NCI-H748 (cell line): ENCODE results near the gene FBN1.

Source experiments
- DNase-seq: peaks from one replicate; lab custom pipeline; 2025; ENCODE audit not compliant: unreplicated experiment; lab: John Stamatoyannopoulos, UW

FBN1 gene

GRCh38 chr15:48623456-48623855 lies 22.1 kb downstream of the FBN1 start:
- DNase-seq: no peak

DNA sequence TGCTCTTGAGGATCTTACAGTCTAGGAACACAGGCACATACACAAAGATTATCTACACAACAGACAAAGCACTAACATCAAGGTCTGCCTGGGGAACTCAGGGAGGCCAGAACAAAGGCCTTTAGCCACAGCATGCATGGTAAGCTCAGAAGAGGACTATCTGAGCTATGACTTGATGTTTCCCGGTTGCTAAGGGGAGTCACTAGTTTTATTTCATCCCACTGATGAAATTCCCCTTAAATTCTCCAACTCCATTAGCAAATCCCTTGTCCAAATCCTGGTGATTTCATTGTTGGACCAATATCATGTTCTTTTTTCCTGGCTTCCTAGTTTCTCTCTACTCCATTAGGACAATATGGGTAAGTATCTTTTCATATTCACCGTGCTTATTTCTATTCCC lies 23.3 kb downstream of the FBN1 start:
- DNase-seq: no peak

GRCh38 chr15:48619446-48619845 lies 26.1 kb downstream of the FBN1 start:
- no peak for DNase-seq

DNA sequence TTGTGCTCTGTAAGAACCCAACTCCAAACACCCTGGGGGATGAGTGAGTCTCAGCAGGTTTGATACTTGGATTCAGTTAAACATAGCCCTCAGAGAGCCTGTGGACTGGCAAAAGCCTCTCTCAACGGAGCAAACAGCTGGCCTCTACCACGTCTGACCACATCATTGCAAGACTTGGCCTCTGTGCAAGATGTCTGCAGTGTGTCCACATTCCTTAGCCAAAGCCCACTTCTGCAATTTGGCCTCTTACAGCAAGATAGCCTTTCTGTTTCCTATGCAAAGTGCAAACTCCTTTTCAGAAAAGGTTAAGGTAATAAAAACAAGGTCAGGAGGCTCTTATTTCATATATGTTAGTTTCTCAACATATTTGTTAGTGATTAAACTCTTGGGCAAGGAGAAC lies 27.9 kb downstream of the FBN1 start:
- DNase-seq: no peak

- DNase-seq: no peak
Measured at GRCh38 chr15:48616216-48616615, 29.3 kb downstream of the FBN1 start.

DNA sequence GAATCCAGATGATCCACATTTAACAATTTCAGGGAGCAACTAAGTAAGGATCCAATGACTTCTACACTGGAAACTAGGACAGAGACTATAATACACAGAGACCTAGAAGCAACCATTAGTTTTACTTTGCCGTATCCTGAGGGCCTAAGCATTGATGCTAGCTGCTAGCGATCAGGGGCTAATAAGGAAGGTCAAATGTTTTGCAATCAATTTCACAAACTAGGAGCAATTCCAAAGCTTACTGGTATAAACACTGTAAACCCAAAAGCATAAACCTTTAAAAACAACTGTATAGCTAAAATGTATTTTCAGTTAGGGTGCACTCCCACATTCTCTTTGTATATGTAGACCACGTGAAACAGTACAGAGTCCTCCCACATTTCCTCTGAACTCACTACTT lies 31.5 kb downstream of the FBN1 start:
- DNase-seq: no peak

GRCh38 chr15:48609486-48609885 lies 36.0 kb downstream of the FBN1 start:
- no peak for DNase-seq

- no peak for DNase-seq
Measured at GRCh38 chr15:48607846-48608245, 37.7 kb downstream of the FBN1 start.

- DNase-seq: no peak
Measured at GRCh38 chr15:48604567-48604966, 40.9 kb downstream of the FBN1 start.

DNA sequence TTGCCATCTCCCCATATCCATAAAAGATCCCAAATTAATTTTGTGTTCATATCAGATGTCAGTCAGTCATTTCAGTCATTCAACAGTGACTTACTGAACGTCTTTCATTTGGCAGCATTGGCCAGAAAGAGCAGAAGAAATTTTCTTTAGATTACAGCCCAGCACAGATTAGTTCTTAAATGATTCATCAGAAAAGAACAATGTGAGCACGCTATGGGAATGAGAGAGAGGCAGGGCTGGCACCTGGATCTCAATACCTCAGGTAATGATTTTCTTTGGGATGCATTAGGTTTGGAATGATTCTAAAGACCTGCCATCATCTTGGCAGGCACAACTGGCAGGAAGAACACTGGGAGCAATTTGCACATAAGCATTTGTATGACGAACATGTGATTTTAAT lies 41.6 kb downstream of the FBN1 start:
- DNase-seq: no peak

DNA sequence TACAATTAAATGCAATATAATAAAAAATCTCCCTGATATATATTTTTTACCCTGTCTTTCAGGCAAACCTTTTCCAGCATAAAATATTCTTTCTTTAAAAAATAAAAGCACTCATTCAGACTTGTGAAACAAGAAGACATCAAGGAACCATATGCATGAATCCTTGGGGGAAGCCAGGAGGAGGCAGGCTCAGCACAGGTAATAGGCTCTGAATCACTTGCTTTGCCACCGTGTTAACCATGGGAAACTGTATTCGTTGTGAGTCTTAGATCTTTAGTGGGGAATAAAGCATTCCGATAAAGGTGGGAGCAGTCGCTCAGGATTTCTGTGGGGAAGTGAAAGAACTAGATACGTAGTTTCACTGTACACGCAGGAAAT lies 42.4 kb downstream of the FBN1 start:
- DNase-seq: no peak

GRCh38 chr15:48602358-48603122 lies 43.0 kb downstream of the FBN1 start:
- no peak for DNase-seq

DNA sequence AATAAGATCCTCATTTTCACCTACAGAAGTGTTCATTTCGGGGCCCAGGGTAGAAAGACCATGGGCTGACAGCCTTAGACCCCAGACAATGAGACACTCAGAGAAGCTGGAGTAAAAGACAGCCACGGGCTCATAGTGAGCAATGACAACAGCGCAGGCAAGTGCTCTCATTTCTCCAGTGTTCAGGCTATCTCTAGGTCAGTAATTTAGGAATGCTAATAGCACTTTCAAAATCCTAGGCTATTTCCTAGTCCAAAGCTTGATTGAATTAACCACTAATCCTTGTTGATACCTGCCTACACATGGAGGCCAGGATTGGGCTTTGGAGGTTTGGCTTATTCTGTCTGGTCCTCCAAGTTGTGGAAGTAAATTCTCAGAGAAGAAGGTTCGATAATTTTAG lies 44.4 kb downstream of the FBN1 start:
- DNase-seq: no peak

DNA sequence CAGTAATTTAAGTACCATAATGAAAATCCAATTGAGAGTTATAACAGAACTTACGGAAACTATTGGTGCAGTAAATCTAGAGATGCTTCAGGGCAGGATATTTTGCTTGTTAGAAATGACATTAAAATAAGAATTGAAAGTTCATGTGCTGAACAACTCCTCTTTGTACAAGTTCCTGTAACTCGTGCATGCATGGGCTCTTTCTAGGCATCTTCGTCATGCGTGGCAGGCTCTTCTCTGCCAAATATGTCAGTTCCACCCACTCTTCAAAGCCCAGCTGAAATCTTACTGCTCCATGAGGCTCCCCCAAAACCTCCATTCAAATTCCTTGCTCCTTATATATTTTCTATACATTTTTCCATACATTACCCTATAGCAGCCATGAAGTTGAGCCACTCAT lies 48.7 kb downstream of the FBN1 start:
- DNase-seq: no peak

GRCh38 chr15:48596415-48596814 lies 49.1 kb downstream of the FBN1 start:
- DNase-seq: no peak

- no peak for DNase-seq
Measured at GRCh38 chr15:48595981-48596380, 49.5 kb downstream of the FBN1 start.

GRCh38 chr15:48592933-48593332 lies 52.6 kb downstream of the FBN1 start:
- DNase-seq: no peak

GRCh38 chr15:48592221-48592731 lies 53.2 kb downstream of the FBN1 start:
- no peak for DNase-seq

GRCh38 chr15:48590723-48591122 lies 54.8 kb downstream of the FBN1 start:
- DNase-seq: no peak

DNA sequence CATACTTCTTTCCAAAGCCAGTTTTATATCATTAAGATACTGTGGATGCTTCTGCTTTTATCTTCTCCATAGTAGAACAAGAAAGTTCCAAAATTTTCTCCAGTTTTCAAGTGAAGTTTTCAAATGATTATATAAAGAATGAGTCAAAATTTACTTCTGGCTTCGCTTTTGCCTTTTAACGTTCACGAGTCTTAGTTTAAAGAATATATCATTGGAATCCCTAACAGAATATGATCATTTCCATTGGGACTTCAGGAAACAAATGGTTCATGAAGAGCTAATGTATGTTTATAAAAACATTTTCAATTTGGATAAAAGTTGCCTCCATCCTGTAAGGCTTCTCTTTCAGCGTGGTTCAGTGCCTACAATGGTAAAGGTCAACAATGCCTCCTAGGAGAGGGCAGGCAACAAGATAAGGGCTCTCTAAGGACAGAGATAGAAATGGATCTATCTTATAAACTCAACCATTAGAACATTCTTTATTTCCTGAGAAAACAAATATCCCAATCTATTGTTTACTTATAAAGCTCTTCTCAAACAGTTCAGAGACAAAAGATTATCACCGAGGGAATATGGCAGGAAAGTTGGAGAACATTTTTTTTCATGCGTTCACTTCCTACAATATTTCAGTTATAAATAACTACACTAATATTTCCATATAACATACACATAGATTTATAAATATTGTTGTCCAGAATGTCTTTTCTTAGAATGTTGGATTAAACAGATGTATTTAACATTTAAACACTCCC lies 60.5 kb downstream of the FBN1 start:
- DNase-seq: no peak

DNA sequence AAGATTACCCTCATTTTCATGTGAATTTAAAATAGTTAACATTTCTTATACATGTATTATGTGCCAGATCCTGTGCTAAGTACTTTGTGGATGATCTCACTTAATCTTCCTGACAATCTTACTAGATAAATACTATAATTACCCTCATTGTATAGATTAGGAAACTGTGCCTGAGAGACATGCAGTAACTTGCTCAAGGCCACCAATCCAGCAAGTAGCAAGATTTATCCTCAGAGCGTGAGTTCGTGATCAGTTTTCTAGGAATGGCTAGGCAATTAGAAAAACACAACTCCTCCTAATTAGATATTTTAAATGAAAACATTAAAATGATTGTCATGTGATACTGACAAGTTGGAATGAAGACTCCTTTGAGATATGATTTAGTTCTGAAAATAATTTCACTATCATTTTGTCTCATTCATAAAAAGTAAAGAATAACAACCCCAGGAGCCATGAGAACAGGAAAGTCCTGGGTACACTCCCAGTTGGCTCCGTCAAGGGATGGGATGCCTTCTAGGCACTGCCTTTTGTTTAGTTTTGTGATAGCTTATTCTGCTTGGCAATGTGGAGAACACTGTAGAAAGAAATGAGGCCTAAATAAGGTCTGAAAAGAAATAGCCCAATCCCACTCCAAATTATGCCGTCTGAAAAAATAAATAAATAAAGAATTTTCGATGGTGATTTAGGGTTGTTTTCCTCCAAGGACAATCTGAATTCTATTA lies 61.3 kb downstream of the FBN1 start:
- no peak for DNase-seq
